ENCODE measurements around the gene INPP4A. TPM values are rescaled to one million over a fixed set of nuclear protein-coding genes. Genes with fewer than 3 reads are reported as not detected.

The INPP4A gene
- total RNA-seq, 1 experiment from 2014 or later: 26.7 TPM

DNA sequence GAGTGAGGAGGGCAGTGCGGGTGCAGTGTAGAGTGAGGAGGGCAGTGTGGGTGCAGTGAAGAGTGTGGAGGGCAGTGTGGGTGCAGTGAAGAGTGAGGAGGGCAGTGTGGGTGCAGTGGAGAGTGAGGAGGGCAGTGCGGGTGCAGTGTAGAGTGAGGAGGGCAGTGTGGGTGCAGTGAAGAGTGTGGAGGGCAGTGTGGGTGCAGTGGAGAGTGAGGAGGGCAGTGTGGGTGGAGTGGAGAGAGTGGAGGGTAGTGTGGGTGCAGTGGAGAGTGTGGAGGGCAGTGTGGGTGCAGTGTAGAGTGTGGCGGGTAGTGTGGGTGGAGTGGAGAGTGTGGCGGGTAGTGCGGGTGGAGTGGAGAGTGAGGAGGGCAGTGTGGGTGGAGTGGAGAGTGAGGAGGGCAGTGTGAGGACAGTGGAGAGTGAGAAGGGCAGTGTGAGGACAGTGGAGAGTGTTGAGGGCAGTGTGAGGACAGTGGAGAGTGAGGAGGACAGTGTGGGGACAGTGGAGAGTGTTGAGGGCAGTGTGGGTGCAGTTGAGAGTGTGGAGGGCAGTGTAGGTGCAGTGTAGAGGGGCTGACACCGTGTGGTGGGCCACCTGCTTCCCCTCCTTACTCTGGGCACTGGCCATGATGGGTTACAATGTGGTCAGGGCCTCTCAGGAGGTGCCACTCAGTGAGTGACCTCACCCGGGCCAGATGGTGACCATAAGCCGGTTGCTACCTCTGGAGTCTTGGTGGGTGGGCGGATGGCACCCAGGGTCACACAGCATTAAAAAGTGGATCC, 28.5 kb downstream of the INPP4A start:
- Mint-ChIP-seq H3K4me1 (ENCODE audit: low read depth, unreplicated experiment) (peaks cover 33% of the 10 kb centered on the region), H3K36me3 (ENCODE audit: insufficient read depth, unreplicated experiment) (peaks cover 5% of the 10 kb centered on the region), H3K27me3 (ENCODE audit: unreplicated experiment) (no peaks in the 10 kb centered on the region), H3K4me3 (ENCODE audit: low read depth, unreplicated experiment) (no peak overlapping the region), H3K27ac (ENCODE audit: unreplicated experiment) (no peak overlapping the region), H3K9me3 (ENCODE audit: low read depth, unreplicated experiment) (no peaks in the 10 kb centered on the region)
- intact Hi-C loops (cut with micrococcal nuclease; ENCODE audit: unreplicated experiment): no loop called here
- DNase-seq: no peak
- BruUV-seq (replicated peaks): no TSS peak
- CTCF ChIA-PET: interaction anchor here (1.0 kb wide), 1 partner anchor 15 kb away, joined by 4 read pairs; no protein-coding TSS in a partner anchor
- TF ChIP-seq, protein P1, sequence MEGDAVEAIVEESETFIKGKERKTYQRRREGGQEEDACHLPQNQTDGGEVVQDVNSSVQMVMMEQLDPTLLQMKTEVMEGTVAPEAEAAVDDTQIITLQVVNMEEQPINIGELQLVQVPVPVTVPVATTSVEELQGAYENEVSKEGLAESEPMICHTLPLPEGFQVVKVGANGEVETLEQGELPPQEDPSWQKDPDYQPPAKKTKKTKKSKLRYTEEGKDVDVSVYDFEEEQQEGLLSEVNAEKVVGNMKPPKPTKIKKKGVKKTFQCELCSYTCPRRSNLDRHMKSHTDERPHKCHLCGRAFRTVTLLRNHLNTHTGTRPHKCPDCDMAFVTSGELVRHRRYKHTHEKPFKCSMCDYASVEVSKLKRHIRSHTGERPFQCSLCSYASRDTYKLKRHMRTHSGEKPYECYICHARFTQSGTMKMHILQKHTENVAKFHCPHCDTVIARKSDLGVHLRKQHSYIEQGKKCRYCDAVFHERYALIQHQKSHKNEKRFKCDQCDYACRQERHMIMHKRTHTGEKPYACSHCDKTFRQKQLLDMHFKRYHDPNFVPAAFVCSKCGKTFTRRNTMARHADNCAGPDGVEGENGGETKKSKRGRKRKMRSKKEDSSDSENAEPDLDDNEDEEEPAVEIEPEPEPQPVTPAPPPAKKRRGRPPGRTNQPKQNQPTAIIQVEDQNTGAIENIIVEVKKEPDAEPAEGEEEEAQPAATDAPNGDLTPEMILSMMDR (IDR thresholded peaks at IDR 0.05; ENCODE audit: unreplicated experiment): no peak

DNA sequence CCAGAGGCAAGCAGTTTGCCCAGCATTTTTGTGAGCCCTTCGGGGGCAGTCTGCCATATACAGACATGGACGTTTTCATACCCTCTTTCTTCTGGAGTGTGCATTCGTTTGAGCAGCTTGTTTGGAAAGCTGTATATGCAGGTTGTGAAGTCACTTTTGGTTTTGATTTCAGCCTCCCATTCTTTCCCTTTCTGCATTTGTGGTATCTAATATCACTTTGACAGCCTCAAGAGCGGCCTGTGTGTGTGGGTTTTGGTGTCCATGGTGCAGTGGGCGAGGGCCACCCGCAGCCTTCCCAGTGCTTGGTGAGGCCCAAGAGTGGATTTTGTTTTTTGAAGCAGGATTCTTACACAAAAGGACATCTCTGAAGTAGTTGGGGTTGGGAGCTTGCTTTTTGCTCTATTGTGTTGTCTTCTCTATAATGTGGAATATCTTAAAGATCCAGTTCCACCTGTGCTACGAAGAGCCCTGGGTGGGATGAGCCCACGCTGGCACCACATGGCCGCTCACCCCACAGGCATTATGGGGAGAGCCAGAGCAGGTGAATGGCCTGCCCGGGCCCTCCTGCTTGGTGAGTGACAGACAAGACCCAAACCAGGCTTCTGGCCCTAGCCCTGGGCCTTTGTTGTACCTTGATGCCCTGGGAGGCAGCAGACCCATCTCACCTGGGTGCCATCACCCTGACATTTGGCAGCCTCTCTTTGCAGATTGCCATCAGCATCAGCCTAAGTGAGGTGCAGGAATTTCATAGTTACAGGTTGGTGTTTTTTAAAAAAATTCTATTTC, 29.5 kb downstream of the INPP4A start:
- H3K27me3 Mint-ChIP-seq (ENCODE audit: unreplicated experiment): no peaks in the 10 kb centered on the region
- peaks cover 43% of the 10 kb centered on the region for H3K4me1 Mint-ChIP-seq (ENCODE audit: low read depth, unreplicated experiment)
- BruUV-seq (replicated peaks): no TSS peak
- no peak for DNase-seq
- intact Hi-C loops (cut with micrococcal nuclease; ENCODE audit: unreplicated experiment): no loop called here
- TF ChIP-seq, protein P1 (IDR thresholded peaks at IDR 0.05; ENCODE audit: unreplicated experiment): no peak
- no peaks in the 10 kb centered on the region for H3K9me3 Mint-ChIP-seq (ENCODE audit: low read depth, unreplicated experiment)
- H3K4me3 Mint-ChIP-seq (ENCODE audit: low read depth, unreplicated experiment): no peak overlapping the region
- peaks cover 5% of the 10 kb centered on the region for H3K36me3 Mint-ChIP-seq (ENCODE audit: insufficient read depth, unreplicated experiment)
- CTCF ChIA-PET: no interaction called here
- H3K27ac Mint-ChIP-seq (ENCODE audit: unreplicated experiment): no peak overlapping the region

GRCh38 chr2:98474979-98475632, 30.4 kb downstream of the INPP4A start:
- peaks cover 51% of the 10 kb centered on the region for H3K4me1 Mint-ChIP-seq (ENCODE audit: low read depth, unreplicated experiment)
- intact Hi-C loops (cut with micrococcal nuclease; ENCODE audit: unreplicated experiment): no loop called here
- CTCF ChIA-PET: no interaction called here
- H3K9me3 Mint-ChIP-seq (ENCODE audit: low read depth, unreplicated experiment): no peaks in the 10 kb centered on the region
- no peak for DNase-seq
- BruUV-seq (replicated peaks): no TSS peak
- peaks cover 5% of the 10 kb centered on the region for H3K36me3 Mint-ChIP-seq (ENCODE audit: insufficient read depth, unreplicated experiment)
- no peak overlapping the region for H3K4me3 Mint-ChIP-seq (ENCODE audit: low read depth, unreplicated experiment)
- TF ChIP-seq, protein P1 (IDR thresholded peaks at IDR 0.05; ENCODE audit: unreplicated experiment): no peak
- H3K27ac Mint-ChIP-seq (ENCODE audit: unreplicated experiment): no peak overlapping the region
- no peaks in the 10 kb centered on the region for H3K27me3 Mint-ChIP-seq (ENCODE audit: unreplicated experiment)

GRCh38 chr2:98476192-98476868, 31.7 kb downstream of the INPP4A start:
- H3K4me1 Mint-ChIP-seq (ENCODE audit: low read depth, unreplicated experiment): peaks cover 64% of the 10 kb centered on the region

More at GRCh38 chr2:98476192-98476868, 31.7 kb downstream of the INPP4A start:
- intact Hi-C loops (cut with micrococcal nuclease; ENCODE audit: unreplicated experiment): no loop called here
- Mint-ChIP-seq H3K4me3 (ENCODE audit: low read depth, unreplicated experiment) (no peak overlapping the region), H3K9me3 (ENCODE audit: low read depth, unreplicated experiment) (no peaks in the 10 kb centered on the region), H3K27ac (ENCODE audit: unreplicated experiment) (no peak overlapping the region), H3K36me3 (ENCODE audit: insufficient read depth, unreplicated experiment) (peaks cover 5% of the 10 kb centered on the region), H3K27me3 (ENCODE audit: unreplicated experiment) (no peaks in the 10 kb centered on the region)
- BruUV-seq (replicated peaks): no TSS peak
- no peak for DNase-seq
- CTCF ChIA-PET: no interaction called here
- TF ChIP-seq, protein P1 (IDR thresholded peaks at IDR 0.05; ENCODE audit: unreplicated experiment): no peak
